ENCODE measurements around the gene NCLN.
"Not testable (repeated sequence)": the region's sequence is repeated elsewhere in the genome, so short reads cannot be mapped to it uniquely, and the experiment has no call there.

NCLN gene

DNA sequence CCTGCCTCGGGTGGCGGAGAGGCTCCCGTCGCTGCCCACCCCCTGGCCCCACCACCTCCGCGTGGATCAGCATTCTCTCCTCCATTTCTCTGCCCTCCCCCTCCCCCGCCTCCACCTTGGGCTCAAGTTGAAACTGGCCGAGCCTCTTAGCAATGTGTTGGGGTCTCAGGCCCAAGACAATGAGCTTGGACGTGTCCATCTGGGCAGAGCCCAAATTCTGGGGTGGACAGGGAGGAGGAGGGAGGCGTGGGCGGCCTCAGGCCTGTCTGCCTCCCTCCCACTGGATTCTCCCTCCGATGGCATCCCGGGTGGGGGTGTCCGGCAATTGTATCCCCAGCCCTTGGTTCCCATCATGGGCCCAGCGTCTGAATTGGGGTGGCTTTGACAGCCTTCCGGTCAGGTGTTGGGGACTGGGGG is 40.0 kb downstream of the NCLN start:
- H3K4me3 ChIP-seq (ENCODE audit: low read length), result peak overlapping the region; percentile 45

GRCh38 chr19:3227054-3227626 is 41.4 kb downstream of the NCLN start:
- H3K27me3 ChIP-seq (ENCODE audit: control insufficient read depth, insufficient read depth, low read length), result no peaks in the 10 kb centered on the region
- no peaks in the 10 kb centered on the region for H3K9me3 ChIP-seq (ENCODE audit: control insufficient read depth, low read depth, low read length)
- no peak overlapping the region for H3K27ac ChIP-seq (ENCODE audit: low read length)
- H3K4me3 ChIP-seq (ENCODE audit: low read length), result no peak overlapping the region
- H3K36me3 ChIP-seq (ENCODE audit: control insufficient read depth, low read depth, low read length), result no peaks in the 10 kb centered on the region
- H3K4me1 ChIP-seq (ENCODE audit: control insufficient read depth, low read depth, low read length), result no peaks in the 10 kb centered on the region
- H3K9ac ChIP-seq (ENCODE audit: low read length), result no peak overlapping the region

More for the DNA sequence above, 40.0 kb downstream of the NCLN start:
- H3K27ac ChIP-seq (ENCODE audit: low read length), result no peak overlapping the region
- no peak overlapping the region for H3K9ac ChIP-seq (ENCODE audit: low read length)
- H3K36me3 ChIP-seq (ENCODE audit: control insufficient read depth, low read depth, low read length), result no peaks in the 10 kb centered on the region
- no peaks in the 10 kb centered on the region for H3K9me3 ChIP-seq (ENCODE audit: control insufficient read depth, low read depth, low read length)
- no peaks in the 10 kb centered on the region for H3K4me1 ChIP-seq (ENCODE audit: control insufficient read depth, low read depth, low read length)
- H3K27me3 ChIP-seq (ENCODE audit: control insufficient read depth, insufficient read depth, low read length), result no peaks in the 10 kb centered on the region

GRCh38 chr19:3229346-3229743 is 43.6 kb downstream of the NCLN start:
- no peak overlapping the region for H3K4me3 ChIP-seq (ENCODE audit: low read length)
- H3K4me1 ChIP-seq (ENCODE audit: control insufficient read depth, low read depth, low read length), result no peaks in the 10 kb centered on the region
- H3K27ac ChIP-seq (ENCODE audit: low read length), result no peak overlapping the region
- H3K27me3 ChIP-seq (ENCODE audit: control insufficient read depth, insufficient read depth, low read length), result no peaks in the 10 kb centered on the region
- no peak overlapping the region for H3K9ac ChIP-seq (ENCODE audit: low read length)
- H3K9me3 ChIP-seq (ENCODE audit: control insufficient read depth, low read depth, low read length), result no peaks in the 10 kb centered on the region
- no peaks in the 10 kb centered on the region for H3K36me3 ChIP-seq (ENCODE audit: control insufficient read depth, low read depth, low read length)

- Histone ChIP-seq H3K9ac (ENCODE audit: low read length) (no peak overlapping the region), H3K9me3 (ENCODE audit: control insufficient read depth, low read depth, low read length) (no peaks in the 10 kb centered on the region), H3K27ac (ENCODE audit: low read length) (no peak overlapping the region)
Measured at GRCh38 chr19:3229888-3230496, 44.3 kb downstream of the NCLN start.

GRCh38 chr19:3231288-3231687 is 45.6 kb downstream of the NCLN start:
- Histone ChIP-seq H3K27me3 (ENCODE audit: control insufficient read depth, insufficient read depth, low read length) (no peaks in the 10 kb centered on the region), H3K4me3 (ENCODE audit: low read length) (no peak overlapping the region), H3K27ac (ENCODE audit: low read length) (no peak overlapping the region), H3K9me3 (ENCODE audit: control insufficient read depth, low read depth, low read length) (no peaks in the 10 kb centered on the region), H3K36me3 (ENCODE audit: control insufficient read depth, low read depth, low read length) (no peaks in the 10 kb centered on the region), H3K9ac (ENCODE audit: low read length) (no peak overlapping the region), H3K4me1 (ENCODE audit: control insufficient read depth, low read depth, low read length) (no peaks in the 10 kb centered on the region)

More at GRCh38 chr19:3229888-3230496, 44.3 kb downstream of the NCLN start:
- Histone ChIP-seq H3K4me3 (ENCODE audit: low read length) (no peak overlapping the region), H3K27me3 (ENCODE audit: control insufficient read depth, insufficient read depth, low read length) (no peaks in the 10 kb centered on the region), H3K4me1 (ENCODE audit: control insufficient read depth, low read depth, low read length) (no peaks in the 10 kb centered on the region), H3K36me3 (ENCODE audit: control insufficient read depth, low read depth, low read length) (no peaks in the 10 kb centered on the region)

GRCh38 chr19:3233116-3233515 is 47.4 kb downstream of the NCLN start:
- Histone ChIP-seq H3K9ac (ENCODE audit: low read length) (no peak overlapping the region), H3K9me3 (ENCODE audit: control insufficient read depth, low read depth, low read length) (no peaks in the 10 kb centered on the region), H3K4me1 (ENCODE audit: control insufficient read depth, low read depth, low read length) (no peaks in the 10 kb centered on the region), H3K27ac (ENCODE audit: low read length) (no peak overlapping the region), H3K27me3 (ENCODE audit: control insufficient read depth, insufficient read depth, low read length) (no peaks in the 10 kb centered on the region), H3K36me3 (ENCODE audit: control insufficient read depth, low read depth, low read length) (no peaks in the 10 kb centered on the region), H3K4me3 (ENCODE audit: low read length) (no peak overlapping the region)

GRCh38 chr19:3233831-3234230 is 48.1 kb downstream of the NCLN start:
- no peak overlapping the region for H3K9ac ChIP-seq (ENCODE audit: low read length)
- H3K27me3 ChIP-seq (ENCODE audit: control insufficient read depth, insufficient read depth, low read length), result no peaks in the 10 kb centered on the region
- H3K27ac ChIP-seq (ENCODE audit: low read length), result no peak overlapping the region
- no peaks in the 10 kb centered on the region for H3K36me3 ChIP-seq (ENCODE audit: control insufficient read depth, low read depth, low read length)
- H3K9me3 ChIP-seq (ENCODE audit: control insufficient read depth, low read depth, low read length), result no peaks in the 10 kb centered on the region
- H3K4me1 ChIP-seq (ENCODE audit: control insufficient read depth, low read depth, low read length), result no peaks in the 10 kb centered on the region
- H3K4me3 ChIP-seq (ENCODE audit: low read length), result no peak overlapping the region

- Histone ChIP-seq H3K4me1 (ENCODE audit: control insufficient read depth, low read depth, low read length) (no peaks in the 10 kb centered on the region), H3K9me3 (ENCODE audit: control insufficient read depth, low read depth, low read length) (no peaks in the 10 kb centered on the region), H3K36me3 (ENCODE audit: control insufficient read depth, low read depth, low read length) (no peaks in the 10 kb centered on the region), H3K27ac (ENCODE audit: low read length) (no peak overlapping the region), H3K9ac (ENCODE audit: low read length) (no peak overlapping the region), H3K4me3 (ENCODE audit: low read length) (no peak overlapping the region), H3K27me3 (ENCODE audit: control insufficient read depth, insufficient read depth, low read length) (no peaks in the 10 kb centered on the region)
Measured at GRCh38 chr19:3234800-3235199, 49.1 kb downstream of the NCLN start.

DNA sequence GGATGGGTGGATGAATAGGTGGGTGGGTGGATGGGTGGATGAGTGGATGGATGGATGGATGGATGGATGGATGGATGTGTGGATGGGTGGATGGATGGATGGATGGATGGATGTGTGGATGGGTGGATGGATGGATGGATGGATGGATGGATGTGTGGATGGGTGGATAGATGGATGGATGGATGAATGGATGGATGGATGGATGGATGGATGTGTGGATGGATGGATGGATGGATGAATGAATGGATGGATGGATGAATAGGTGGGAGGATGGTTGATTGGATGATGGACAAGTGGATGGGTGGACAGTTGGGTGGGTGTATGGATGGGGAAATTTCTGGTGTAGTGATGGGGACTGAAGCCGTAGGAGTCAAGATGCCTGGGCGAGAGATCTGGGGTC is 49.9 kb downstream of the NCLN start:
- not testable (repeated sequence) for H3K4me1 ChIP-seq (ENCODE audit: control insufficient read depth, low read depth, low read length); H3K27ac ChIP-seq (ENCODE audit: low read length); H3K27me3 ChIP-seq (ENCODE audit: control insufficient read depth, insufficient read depth, low read length); H3K36me3 ChIP-seq (ENCODE audit: control insufficient read depth, low read depth, low read length); H3K9ac ChIP-seq (ENCODE audit: low read length); H3K4me3 ChIP-seq (ENCODE audit: low read length); H3K9me3 ChIP-seq (ENCODE audit: control insufficient read depth, low read depth, low read length)

- H3K27ac ChIP-seq (ENCODE audit: low read length), result no peak overlapping the region
- H3K4me1 ChIP-seq (ENCODE audit: control insufficient read depth, low read depth, low read length), result no peaks in the 10 kb centered on the region
- no peaks in the 10 kb centered on the region for H3K27me3 ChIP-seq (ENCODE audit: control insufficient read depth, insufficient read depth, low read length)
- no peak overlapping the region for H3K4me3 ChIP-seq (ENCODE audit: low read length)
- H3K9ac ChIP-seq (ENCODE audit: low read length), result no peak overlapping the region
- no peaks in the 10 kb centered on the region for H3K36me3 ChIP-seq (ENCODE audit: control insufficient read depth, low read depth, low read length)
- H3K9me3 ChIP-seq (ENCODE audit: control insufficient read depth, low read depth, low read length), result no peaks in the 10 kb centered on the region
Measured at GRCh38 chr19:3236272-3236671, 50.5 kb downstream of the NCLN start.

DNA sequence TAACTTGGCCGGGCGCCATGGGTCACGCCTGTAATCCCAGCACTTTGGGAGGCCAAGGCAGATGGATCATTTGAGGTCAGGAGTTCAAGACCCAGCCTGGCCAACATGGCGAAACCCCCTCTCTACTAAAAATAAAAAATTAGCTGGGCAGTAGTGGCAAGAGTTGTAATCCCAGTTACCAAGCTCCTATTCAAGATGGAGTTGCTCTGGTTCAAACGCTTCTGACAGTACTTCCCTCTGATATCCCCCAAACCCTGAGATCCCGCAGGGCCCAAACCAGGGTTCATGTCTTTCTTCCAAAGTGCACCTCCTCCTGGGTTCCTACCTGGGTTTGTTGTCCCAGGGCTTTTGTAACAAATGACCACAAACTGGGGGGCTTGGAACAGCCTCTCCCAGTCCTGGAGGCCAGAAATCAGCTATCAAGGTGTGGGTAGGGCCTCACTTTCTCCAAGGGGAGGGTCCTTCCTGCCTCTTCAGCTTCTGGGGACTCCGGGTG is 52.4 kb downstream of the NCLN start:
- H3K27ac ChIP-seq (ENCODE audit: low read length), result no peak overlapping the region
- no peaks in the 10 kb centered on the region for H3K36me3 ChIP-seq (ENCODE audit: control insufficient read depth, low read depth, low read length)
- no peaks in the 10 kb centered on the region for H3K4me1 ChIP-seq (ENCODE audit: control insufficient read depth, low read depth, low read length)
- H3K9me3 ChIP-seq (ENCODE audit: control insufficient read depth, low read depth, low read length), result no peaks in the 10 kb centered on the region
- H3K27me3 ChIP-seq (ENCODE audit: control insufficient read depth, insufficient read depth, low read length), result no peaks in the 10 kb centered on the region
- H3K4me3 ChIP-seq (ENCODE audit: low read length), result no peak overlapping the region
- H3K9ac ChIP-seq (ENCODE audit: low read length), result no peak overlapping the region

DNA sequence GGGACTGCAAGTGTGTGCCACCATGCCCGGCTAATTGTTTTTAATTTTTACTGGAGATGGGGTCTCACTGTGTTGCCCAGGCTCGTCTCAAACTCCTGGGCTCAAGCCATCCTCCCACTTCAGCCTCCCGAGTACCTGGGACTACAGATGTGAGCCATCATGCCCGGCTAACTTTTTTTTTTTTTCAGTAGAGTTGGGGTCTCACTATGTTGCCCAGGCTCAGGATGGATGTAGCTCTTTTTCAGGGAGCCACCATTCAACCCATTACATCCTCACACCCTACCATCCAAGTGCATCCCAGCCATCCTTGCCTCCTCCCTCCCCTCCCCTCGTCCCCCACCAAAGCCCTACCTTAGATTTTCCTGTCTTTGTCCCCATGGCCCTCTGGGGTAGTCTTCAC is 53.6 kb downstream of the NCLN start:
- Histone ChIP-seq H3K27me3 (ENCODE audit: control insufficient read depth, insufficient read depth, low read length) (no peaks in the 10 kb centered on the region), H3K27ac (ENCODE audit: low read length) (no peak overlapping the region), H3K9ac (ENCODE audit: low read length) (no peak overlapping the region), H3K36me3 (ENCODE audit: control insufficient read depth, low read depth, low read length) (no peaks in the 10 kb centered on the region), H3K4me1 (ENCODE audit: control insufficient read depth, low read depth, low read length) (no peaks in the 10 kb centered on the region), H3K4me3 (ENCODE audit: low read length) (no peak overlapping the region), H3K9me3 (ENCODE audit: control insufficient read depth, low read depth, low read length) (no peaks in the 10 kb centered on the region)
